Neural progenitor cell (in vitro differentiated cells): ENCODE measurements around the gene STIM1. TPM values are rescaled to one million over a fixed set of nuclear protein-coding genes. Genes with fewer than 3 reads are reported as not detected.

Experiments
- DNase-seq: peaks from one replicate; pipeline ENCODE4 v3.0.0-alpha.2; 2016; ENCODE audit warnings: low spot score
- H2AFZ ChIP-seq: fragments of 200-600 bp; sonication (generic); replicated peaks from 2 replicates; pipeline ENCODE4 v1.6.1; 2016; ENCODE audit warnings: antibody characterized with exemption
- H3F3A ChIP-seq: fragments of 200-600 bp; sonication (generic); 2 replicates; pipeline ENCODE4 v1.6.1; 2016; ENCODE audit warnings: antibody characterized with exemption, low read depth
- H3K27ac ChIP-seq: fragments of 200-600 bp; sonication (generic); 2 replicates; pipeline ENCODE4 v1.5.1; 2016; ENCODE audit warnings: mild to moderate bottlenecking
- H3K27me3 ChIP-seq: fragments of 200-600 bp; sonication (generic); 2 replicates; pipeline ENCODE4 v1.6.1; 2016; ENCODE audit warnings: mild to moderate bottlenecking, moderate library complexity
- H3K36me3 ChIP-seq: fragments of 200-600 bp; sonication (generic); 2 replicates; pipeline ENCODE4 v1.5.1; 2016
- H3K4me1 ChIP-seq: fragments of 200-600 bp; sonication (generic); 2 replicates; pipeline ENCODE4 v1.6.1; 2016; ENCODE audit warnings: mixed run types
- H3K4me2 ChIP-seq: fragments of 200-600 bp; sonication (generic); 2 replicates; pipeline ENCODE4 v1.6.1; 2016
- H3K4me3 ChIP-seq: fragments of 200-600 bp; sonication (generic); 2 replicates; pipeline ENCODE4 v1.5.1; 2016
- H3K79me2 ChIP-seq: fragments of 200-600 bp; sonication (generic); 2 replicates; pipeline ENCODE4 v1.6.1; 2016; ENCODE audit warnings: low read depth
- H3K9ac ChIP-seq: fragments of 200-600 bp; sonication (generic); 2 replicates; pipeline ENCODE4 v1.6.1; 2016
- H3K9me3 ChIP-seq: fragments of 200-600 bp; sonication (generic); 2 replicates; pipeline ENCODE4 v1.5.1; 2016; ENCODE audit warnings: low read depth
- H4K20me1 ChIP-seq: fragments of 200-600 bp; sonication (generic); 2 replicates; pipeline ENCODE4 v1.6.1; 2016; ENCODE audit warnings: low read depth
- H3K27ac Mint-ChIP-seq: 3 replicates; pipeline ENCODE4 v1.8.0; 2021; ENCODE audit warnings: mixed read lengths
- H3K27me3 Mint-ChIP-seq: 2 replicates; pipeline ENCODE4 v1.8.0; 2022; ENCODE audit warnings: low read depth, mild to moderate bottlenecking, inconsistent platforms, moderate library complexity, mixed read lengths; ENCODE audit not compliant: insufficient read depth
- H3K36me3 Mint-ChIP-seq: 3 replicates; pipeline ENCODE4 v1.8.0; 2021; ENCODE audit warnings: mixed read lengths
- H3K4me1 Mint-ChIP-seq: 3 replicates; pipeline ENCODE4 v1.8.0; 2021; ENCODE audit warnings: mixed read lengths
- H3K4me3 Mint-ChIP-seq: 3 replicates; pipeline ENCODE4 v1.8.0; 2021; ENCODE audit warnings: mild to moderate bottlenecking, moderate library complexity, mixed read lengths
- H3K9me3 Mint-ChIP-seq: 3 replicates; pipeline ENCODE4 v1.8.0; 2020; ENCODE audit warnings: mixed read lengths
- CTCF ChIP-seq: fragments of 200-600 bp; sonication (generic); IDR thresholded peaks from 2 replicates; pipeline ENCODE4 v1.5.1; 2017; ENCODE audit warnings: antibody characterized with exemption, mild to moderate bottlenecking
- EZH2 ChIP-seq: fragments of 200-600 bp; sonication (generic); IDR thresholded peaks from 2 replicates; pipeline ENCODE4 v1.6.1; 2017; ENCODE audit warnings: antibody characterized with exemption, mild to moderate bottlenecking, moderate library complexity
- EZH2phosphoT487 ChIP-seq: fragments of 200-600 bp; sonication (generic); IDR thresholded peaks from 2 replicates; pipeline ENCODE4 v1.6.1; 2017; ENCODE audit warnings: antibody characterized with exemption
- total RNA-seq: library from RNA; depleted of rRNA; stranded (reverse); fragments of >200 nt; gene quantifications from 2 replicates; pipeline ENCODE4 v1.2.3, GENCODE V29; 2015; ENCODE audit warnings: low replicate concordance

STIM1 gene
- total RNA-seq, 1 donor from 2014 or later: 18.9 TPM

GRCh38 chr11:3922056-3922455 is 66.6 kb downstream of the STIM1 start:
- H3F3A ChIP-seq: no peaks in the 10 kb centered on the region
- H3K4me1 Mint-ChIP-seq: peaks cover 4% of the 10 kb centered on the region

GRCh38 chr11:3925513-3925912 is 70.0 kb downstream of the STIM1 start:
- Histone ChIP-seq H3K36me3 (no peaks in the 10 kb centered on the region), H3K9ac (no peak overlapping the region), H3K4me1 (no peaks in the 10 kb centered on the region), H3K9me3 (no peaks in the 10 kb centered on the region), H2AFZ (no peak overlapping the region), H4K20me1 (no peaks in the 10 kb centered on the region), H3K27me3 (no peaks in the 10 kb centered on the region), H3K4me3 (no peak overlapping the region), H3K27ac (no peak overlapping the region), H3K79me2 (no peaks in the 10 kb centered on the region), H3K4me2 (no peak overlapping the region), H3F3A (no peaks in the 10 kb centered on the region)
- Mint-ChIP-seq H3K4me3 (no peak overlapping the region), H3K27ac (no peak overlapping the region), H3K4me1 (peaks cover 15% of the 10 kb centered on the region), H3K27me3 (no peaks in the 10 kb centered on the region), H3K36me3 (no peaks in the 10 kb centered on the region), H3K9me3 (peaks cover 4% of the 10 kb centered on the region)
- TF ChIP-seq CTCF (no peak), EZH2 (no peak), EZH2phosphoT487 (no peak)
- no peak for DNase-seq

More at GRCh38 chr11:3922056-3922455, 66.6 kb downstream of the STIM1 start:
- no peak for TF ChIP-seq EZH2
- no peak for TF ChIP-seq EZH2phosphoT487
- no peak for TF ChIP-seq CTCF
- Histone ChIP-seq H3K9ac (no peak overlapping the region), H3K4me3 (no peak overlapping the region), H3K4me2 (no peak overlapping the region), H3K79me2 (no peaks in the 10 kb centered on the region), H3K4me1 (no peaks in the 10 kb centered on the region), H3K27ac (no peak overlapping the region), H4K20me1 (no peaks in the 10 kb centered on the region), H3K9me3 (no peaks in the 10 kb centered on the region), H3K36me3 (no peaks in the 10 kb centered on the region), H2AFZ (no peak overlapping the region), H3K27me3 (no peaks in the 10 kb centered on the region)
- H3K4me3 Mint-ChIP-seq: no peak overlapping the region
- DNase-seq: no peak
- H3K9me3 Mint-ChIP-seq: peaks cover 4% of the 10 kb centered on the region
- H3K36me3 Mint-ChIP-seq: no peaks in the 10 kb centered on the region
- no peaks in the 10 kb centered on the region for H3K27me3 Mint-ChIP-seq
- no peak overlapping the region for H3K27ac Mint-ChIP-seq

GRCh38 chr11:3926458-3927095 is 71.1 kb downstream of the STIM1 start:
- no peaks in the 10 kb centered on the region for H3K4me1 ChIP-seq
- H3K27ac ChIP-seq: no peak overlapping the region
- no peak overlapping the region for H2AFZ ChIP-seq
- TF ChIP-seq EZH2phosphoT487 (no peak), CTCF (no peak), EZH2 (no peak)
- H3K9me3 Mint-ChIP-seq: peaks cover 4% of the 10 kb centered on the region
- no peaks in the 10 kb centered on the region for H3K9me3 ChIP-seq
- no peaks in the 10 kb centered on the region for H3F3A ChIP-seq
- no peaks in the 10 kb centered on the region for H3K36me3 Mint-ChIP-seq
- H3K9ac ChIP-seq: no peak overlapping the region
- H3K27me3 ChIP-seq: no peaks in the 10 kb centered on the region
- H3K27me3 Mint-ChIP-seq: no peaks in the 10 kb centered on the region
- no peak for DNase-seq
- H3K4me2 ChIP-seq: no peak overlapping the region
- H3K79me2 ChIP-seq: no peaks in the 10 kb centered on the region
- H3K4me3 Mint-ChIP-seq: no peak overlapping the region
- no peaks in the 10 kb centered on the region for H3K36me3 ChIP-seq
- peaks cover 15% of the 10 kb centered on the region for H3K4me1 Mint-ChIP-seq
- H3K27ac Mint-ChIP-seq: no peak overlapping the region
- H3K4me3 ChIP-seq: no peak overlapping the region
- H4K20me1 ChIP-seq: no peaks in the 10 kb centered on the region
